HepG2 (cell line): ENCODE results near the gene VGF. TPM values are rescaled to one million over a fixed set of nuclear protein-coding genes. Genes with fewer than 3 reads are reported as not detected.

ENCODE experiments used
- ATAC-seq: fragments of 200-7000 bp; cut with Tn5 transposase; 3 replicates; pipeline ENCODE4 v1.9.1; 2020; ENCODE audit warnings: mild to moderate bottlenecking, moderate library complexity
- BruUV-seq: library from RNA; stranded (reverse); fragments of 400-500 nt; replicated peaks from 2 replicates; lab custom pipeline; 2021; lab: Mats Ljungman, UMichigan
- CTCF ChIA-PET: fragments of 300-600 bp; formaldehyde crosslinking; extraction: SDS; loops from one replicate; lab custom pipeline; 2021; ENCODE audit warnings: low total read pairs, inconsistent platforms, low intra/inter-chr PET ratio; lab: Yijun Ruan, JAX
- POLR2A ChIA-PET: fragments of 350-600 bp; sonication (Branson Sonifier 250); formaldehyde crosslinking; loops from one replicate; lab custom pipeline; 2020; ENCODE audit warnings: antibody characterized with exemption, inconsistent platforms; lab: Yijun Ruan, JAX
- DNase-seq: peaks from one replicate; pipeline ENCODE4 v3.0.0-alpha.2; 2015; ENCODE audit warnings: low spot score
- FAIRE-seq: peaks from 3 replicates; lab custom pipeline; 2011; peaks lifted over from hg19 to GRCh38; lab: Jason Lieb, UNC
- H2AFZ ChIP-seq: one replicate; pipeline ENCODE4 v1.6.1; 2011; ENCODE audit warnings: low read length, inconsistent platforms
- H3K27ac ChIP-seq: fragments of 300-600 bp; 3 replicates; pipeline ENCODE4 v1.8.0; 2011; ENCODE audit warnings: mixed run types, mild to moderate bottlenecking, mixed read lengths, low read length, inconsistent platforms; ENCODE audit not compliant: insufficient read depth; ENCODE audit errors: extremely low read length
- H3K27me3 ChIP-seq, 2 experiments: fragments of 200-600 bp in 1 of 2; 2 replicates in 1 of 2; 3 replicates in 1 of 2; pipeline versions ENCODE4 v1.6.0 to v1.8.0; 2011; ENCODE audit warnings: low read length in 2 of 2, mild to moderate bottlenecking in 2 of 2, moderate library complexity in 2 of 2, inconsistent platforms in 1 of 2; ENCODE audit not compliant: insufficient read depth in 2 of 2, control insufficient read depth in 1 of 2
- H3K36me3 ChIP-seq, 2 experiments: fragments of 200-600 bp in 1 of 2; replicated peaks in 1 of 2; 2 replicates in 1 of 2; 3 replicates in 1 of 2; pipeline versions ENCODE4 v1.5.1 to v1.8.0; 2011; ENCODE audit warnings: low read length in 2 of 2, inconsistent platforms in 1 of 2; ENCODE audit not compliant: insufficient read depth in 2 of 2, control insufficient read depth in 1 of 2
- H3K4me1 ChIP-seq: 2 replicates; pipeline ENCODE4 v1.5.1; 2012; ENCODE audit warnings: low read length, inconsistent platforms; ENCODE audit not compliant: insufficient read depth
- H3K4me2 ChIP-seq: 2 replicates; pipeline ENCODE4 v1.6.0; 2011; ENCODE audit warnings: low read depth, low read length, inconsistent platforms
- H3K4me3 ChIP-seq, 3 experiments: fragments of 200-600 bp in 1 of 3; sonication (generic), shearing (Covaris generic) in 1 of 3; replicated peaks in 1 of 3; 2 replicates each; pipeline ENCODE4 v1.5.1; 2011 to 2016; ENCODE audit warnings: low read length in 3 of 3, inconsistent platforms in 2 of 3, low read depth in 2 of 3, mild to moderate bottlenecking in 2 of 3, control low read depth in 1 of 3, mixed read lengths in 1 of 3; ENCODE audit not compliant: insufficient read depth in 1 of 3
- H3K79me2 ChIP-seq: one replicate; pipeline ENCODE4 v1.6.1; 2011; ENCODE audit warnings: low read length, inconsistent platforms; ENCODE audit not compliant: insufficient read depth
- H3K9ac ChIP-seq: 2 replicates; pipeline ENCODE4 v1.6.0; 2011; ENCODE audit warnings: mild to moderate bottlenecking, low read depth, low read length, inconsistent platforms; ENCODE audit not compliant: insufficient read depth
- H3K9me3 ChIP-seq: 2 replicates; pipeline ENCODE4 v1.5.1; 2012; ENCODE audit warnings: mild to moderate bottlenecking, low read length
- H4K20me1 ChIP-seq: 2 replicates; pipeline ENCODE4 v1.6.0; 2011; ENCODE audit warnings: inconsistent platforms, mild to moderate bottlenecking, low read length, moderate library complexity; ENCODE audit not compliant: insufficient read depth
- ARID4A ChIP-seq: sonication (generic); formaldehyde crosslinking; IDR thresholded peaks from 2 replicates; pipeline ENCODE4 v1.5.0; 2020; ENCODE audit warnings: mild to moderate bottlenecking, missing genetic modification reagents, borderline replicate concordance
- GABPB1 ChIP-seq: IDR thresholded peaks from 2 replicates; pipeline ENCODE4 v1.6.1; 2016; ENCODE audit warnings: mild to moderate bottlenecking, missing genetic modification reagents, moderate library complexity, missing compliant biosample characterization
- HMGXB4 ChIP-seq, 2 experiments: sonication (generic) in 1 of 2; formaldehyde crosslinking in 1 of 2; IDR thresholded peaks; 2 replicates each; pipeline versions ENCODE4 v1.4.0 to v1.6.1; 2018 to 2020; ENCODE audit warnings: missing genetic modification reagents in 2 of 2, borderline replicate concordance in 1 of 2, low read depth in 1 of 2, mild to moderate bottlenecking in 1 of 2, missing biosample characterization in 1 of 2
- KLF16 ChIP-seq, 2 experiments: sonication (generic) in 1 of 2; formaldehyde crosslinking in 1 of 2; IDR thresholded peaks; 2 replicates each; pipeline versions ENCODE4 v1.6.1 to v1.8.0; 2016 to 2023; ENCODE audit warnings: missing genetic modification reagents in 2 of 2, missing compliant biosample characterization in 1 of 2
- PATZ1 ChIP-seq: sonication (generic); formaldehyde crosslinking; IDR thresholded peaks from 2 replicates; pipeline ENCODE4 v1.4.0; 2020; ENCODE audit warnings: missing genetic modification reagents
- PAWR ChIP-seq: sonication (generic); formaldehyde crosslinking; IDR thresholded peaks from 2 replicates; pipeline ENCODE4 v1.4.0; 2020; ENCODE audit warnings: missing genetic modification reagents, mild to moderate bottlenecking, borderline replicate concordance
- SIN3A ChIP-seq: IDR thresholded peaks from 2 replicates; pipeline ENCODE4 v1.6.1; 2011; ENCODE audit warnings: low read depth, mild to moderate bottlenecking, control low read depth, low read length, borderline replicate concordance
- YEATS2 ChIP-seq: sonication (generic); formaldehyde crosslinking; IDR thresholded peaks from 2 replicates; pipeline ENCODE4 v1.4.0; 2020; ENCODE audit warnings: missing genetic modification reagents, borderline replicate concordance
- ZFX ChIP-seq: sonication (generic); formaldehyde crosslinking; IDR thresholded peaks from 2 replicates; pipeline ENCODE4 v1.4.0; 2020; ENCODE audit warnings: mild to moderate bottlenecking, low read depth, missing genetic modification reagents, moderate library complexity
- ZNF335 ChIP-seq: sonication (generic); formaldehyde crosslinking; IDR thresholded peaks from 2 replicates; pipeline ENCODE4 v1.4.0; 2020; ENCODE audit warnings: missing genetic modification reagents
- WGBS: methylation state at CpG from one replicate; pipeline ENCODE4 v1.1.6; 2017; ENCODE audit warnings: low lambda C conversion rate; 5-methylcytosine and 5-hydroxymethylcytosine counted together
- in situ Hi-C: cut with HindIII; loops from 2 replicates; pipeline ENCODE4 v1.10.0; 2017; ENCODE audit warnings: low pct_unique_long_range_greater_than_20kb; ENCODE audit not compliant: extremely low pct_ligation_motif_present
- intact Hi-C: fragments of 100-400 bp; cut with micrococcal nuclease; formaldehyde crosslinking; loops from one replicate; pipeline ENCODE4 v1.10.0; 2022; ENCODE audit not compliant: unreplicated experiment
- polyA plus RNA-seq, 8 experiments: library from polyadenylated mRNA; depleted of rRNA in 3 of 8; stranded (reverse) in 7 of 8; unstranded in 1 of 8; fragments of >200 nt; fragmentation: Illumina TruSeq in 4 of 8; extraction: Trizol in 4 of 8; gene quantifications; 2 replicates each; pipeline versions ENCODE4 v1.2.1 to v1.2.3, GENCODE V29; 2011 to 2016; ENCODE audit warnings: low read depth in 4 of 8, missing spikeins in 1 of 8, mixed read lengths in 1 of 8; ENCODE audit not compliant: insufficient read depth in 1 of 8
- total RNA-seq, 5 experiments: library from RNA; depleted of rRNA; stranded (reverse); fragments of >200 nt; fragmentation: Illumina TruSeq; extraction: Trizol; gene quantifications; 2 replicates each; pipeline ENCODE4 v1.2.3, GENCODE V29; 2016; ENCODE audit warnings: low read depth in 1 of 5

VGF gene
- total and polyA plus RNA-seq, 2 of the 13 experiments (the other 11 are each of a cell fraction or from before 2014, with no cell fraction given), result 0.12 to 0.46 TPM

DNA sequence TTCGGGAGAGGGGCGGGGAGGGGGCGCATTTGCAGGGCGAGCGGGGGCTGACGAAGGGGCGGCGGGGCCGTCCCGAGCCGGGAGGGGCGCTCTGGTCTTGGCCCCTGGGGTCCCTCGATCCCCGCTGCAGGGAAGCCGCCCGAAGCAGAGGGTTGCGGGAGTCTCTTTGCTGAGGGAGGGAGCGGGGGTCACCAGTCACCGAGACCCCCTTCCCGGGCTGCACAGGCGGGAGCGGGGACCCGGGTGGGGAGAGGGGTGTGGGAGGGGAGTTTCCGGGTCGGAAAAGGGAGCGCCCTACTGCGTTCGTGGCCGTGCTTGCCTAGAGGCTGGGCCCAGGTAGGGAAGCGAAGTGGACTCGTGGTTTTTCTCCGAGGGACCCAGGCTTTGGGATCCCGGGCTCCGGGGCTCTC, 10.7 kb downstream of the VGF start:
- FAIRE-seq (no peak), DNase-seq (no peak), ATAC-seq (peak; percentile 57)
- H3K9me3 ChIP-seq, result no peaks in the 10 kb centered on the region
- H3K4me2 ChIP-seq, result peak overlapping the region; percentile 93
- no peaks in the 10 kb centered on the region for H4K20me1 ChIP-seq
- H3K4me1 ChIP-seq, result peaks cover 12% of the 10 kb centered on the region
- peak overlapping the region; percentile 38 for H3K27ac ChIP-seq
- ChIA-PET POLR2A (interaction anchor here (1.0 kb wide), 2 partner anchors 28 to 32 kb away, joined by 3 to 4 read pairs; partner anchors contain the start of gene SERPINE1), CTCF (no interaction called here)
- peak overlapping the region; percentile 83 to 95 (median 85) for H3K4me3 ChIP-seq
- peak overlapping the region; percentile 78 for H3K9ac ChIP-seq
- BruUV-seq, result no TSS peak
- WGBS, result 0% methylated on average over 2 of the region's 34 CpGs
- peaks cover 8% of the 10 kb centered on the region for H3K79me2 ChIP-seq
- H3K27me3 ChIP-seq, result no peaks in the 10 kb centered on the region
- intact Hi-C loops, result no loop called here
- peaks cover 0 to 14% of the 10 kb centered on the region in 2 experiments for H3K36me3 ChIP-seq
- in situ Hi-C loops, result no loop called here
- no peak overlapping the region for H2AFZ ChIP-seq
- TF ChIP-seq SIN3A (peak; percentile 28; the same call in 1 of the 2 replicates), YEATS2 (CRISPR knock-in tag) (no peak), ZNF335 (CRISPR knock-in tag) (no peak), ARID4A (no peak), PAWR (CRISPR knock-in tag) (no peak), KLF16 (CRISPR knock-in tag; IDR thresholded peaks at IDR 0.05) (0 out of 4 replicates have a peak, but pooled peaks of 1 of the 2 experiments have one; percentile 19), HMGXB4 (CRISPR knock-in tag; IDR thresholded peaks at IDR 0.05; ENCODE audit: borderline replicate concordance in 1 of 2, low read depth in 1 of 2) (peak in 1 of 2 experiments; percentile 53; a peak in 2 of 4 replicates), GABPB1 (CRISPR knock-in tag) (peak; percentile 42; the same call in 1 of the 2 replicates), ZFX (CRISPR knock-in tag) (0 out of 2 replicates have a peak, but pooled peaks have one; percentile 21), PATZ1 (peak; percentile 75)
